Measurements from ENCODE around the gene RBM10.

GRCh38 chrX:47101206-47101605 lies 43.8 kb upstream of the RBM10 start:
- TF ChIP-seq CTCF (IDR thresholded peaks at IDR 0.05; ENCODE audit: insufficient read depth, low read depth, low read length) (no peak), EZH2 (IDR thresholded peaks at IDR 0.05; ENCODE audit: insufficient read depth, low read length) (no peak)

Data from astrocyte (in vitro differentiated cells and primary cell).